ENCODE results near the gene HOXC10. TPM values are rescaled to one million over a fixed set of nuclear protein-coding genes. Genes with fewer than 3 reads are reported as not detected.

Gene HOXC10
- polyA plus RNA-seq, 1 donor (not counting 4 experiments of a cell fraction or from before 2014, with no cell fraction given) = 14.1 TPM

DNA sequence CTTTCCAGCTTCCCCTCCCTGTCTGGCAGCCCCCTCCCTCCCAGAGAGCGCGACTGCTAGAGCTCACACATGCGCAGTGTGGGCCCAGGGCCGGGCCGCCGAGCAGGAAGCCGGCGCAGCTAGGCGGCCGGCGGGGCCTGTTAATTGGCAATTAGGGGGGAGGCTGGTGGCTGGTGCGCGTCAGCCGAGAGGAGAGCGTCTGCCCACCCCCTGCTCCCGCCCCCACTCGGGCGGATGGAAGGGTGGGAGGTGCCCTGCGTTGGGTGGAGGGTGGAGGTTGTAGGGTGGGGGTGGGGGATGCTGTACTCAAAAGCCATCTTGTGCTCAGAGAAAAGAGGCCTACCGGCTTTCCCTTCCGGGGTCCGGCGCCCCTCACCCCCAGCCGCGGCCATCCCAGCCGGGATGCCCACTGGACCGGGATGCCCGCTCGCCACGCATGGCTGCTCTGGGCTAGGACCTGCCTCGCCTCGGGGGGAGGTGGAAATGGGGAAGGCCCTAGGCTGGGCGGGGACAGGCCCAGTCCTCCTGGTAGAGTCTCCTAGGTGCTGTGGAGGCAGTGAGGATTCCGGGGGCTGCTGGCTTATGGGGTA lies 33.0 kb downstream of the HOXC10 start:
- TF ChIP-seq EZH2 (IDR thresholded peaks at IDR 0.05; ENCODE audit: low read length) = no peak
- TF ChIP-seq, protein P1, sequence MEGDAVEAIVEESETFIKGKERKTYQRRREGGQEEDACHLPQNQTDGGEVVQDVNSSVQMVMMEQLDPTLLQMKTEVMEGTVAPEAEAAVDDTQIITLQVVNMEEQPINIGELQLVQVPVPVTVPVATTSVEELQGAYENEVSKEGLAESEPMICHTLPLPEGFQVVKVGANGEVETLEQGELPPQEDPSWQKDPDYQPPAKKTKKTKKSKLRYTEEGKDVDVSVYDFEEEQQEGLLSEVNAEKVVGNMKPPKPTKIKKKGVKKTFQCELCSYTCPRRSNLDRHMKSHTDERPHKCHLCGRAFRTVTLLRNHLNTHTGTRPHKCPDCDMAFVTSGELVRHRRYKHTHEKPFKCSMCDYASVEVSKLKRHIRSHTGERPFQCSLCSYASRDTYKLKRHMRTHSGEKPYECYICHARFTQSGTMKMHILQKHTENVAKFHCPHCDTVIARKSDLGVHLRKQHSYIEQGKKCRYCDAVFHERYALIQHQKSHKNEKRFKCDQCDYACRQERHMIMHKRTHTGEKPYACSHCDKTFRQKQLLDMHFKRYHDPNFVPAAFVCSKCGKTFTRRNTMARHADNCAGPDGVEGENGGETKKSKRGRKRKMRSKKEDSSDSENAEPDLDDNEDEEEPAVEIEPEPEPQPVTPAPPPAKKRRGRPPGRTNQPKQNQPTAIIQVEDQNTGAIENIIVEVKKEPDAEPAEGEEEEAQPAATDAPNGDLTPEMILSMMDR (optimal IDR thresholded peaks at IDR 0.05 in 1 of 3, IDR thresholded peaks at IDR 0.05 in 1 of 3, conservative IDR thresholded peaks at IDR 0.05 in 1 of 3; ENCODE audit: extremely low read depth in 1 of 3, insufficient read depth in 2 of 3, low read length in 3 of 3) = no peak
- no peaks in the 10 kb centered on the region for H3K9me1 ChIP-seq (ENCODE audit: control insufficient read depth, extremely low read depth, insufficient read depth, low read length)
- H3K4me1 ChIP-seq (ENCODE audit: control insufficient read depth, extremely low read depth, insufficient read depth, low read length) = peaks cover 48% of the 10 kb centered on the region
- peaks cover 58% of the 10 kb centered on the region for H3K79me2 ChIP-seq (ENCODE audit: control insufficient read depth, insufficient read depth, low read length)
- peak overlapping the region; percentile 54 for H2AFZ ChIP-seq (ENCODE audit: control insufficient read depth, low read length)
- H3K36me3 ChIP-seq (ENCODE audit: control insufficient read depth in 2 of 2, extremely low read depth in 1 of 2, insufficient read depth in 2 of 2, low read length in 2 of 2) = no peaks in the 10 kb centered on the region
- peak overlapping the region; percentile 98 for H3K4me2 ChIP-seq (ENCODE audit: control insufficient read depth, extremely low read depth, insufficient read depth, low read depth, low read length)
- FAIRE-seq = no peak
- dilution Hi-C loops (cut with MboI; ENCODE audit: extremely low pct_ligation_motif_present, low sequenced_read_pairs) = no loop called here
- H3K27ac ChIP-seq (ENCODE audit: control insufficient read depth, insufficient read depth, low read length) = peak overlapping the region; percentile 98
- peak overlapping the region; percentile 98 for H3K9ac ChIP-seq (ENCODE audit: control insufficient read depth, extremely low read depth, insufficient read depth, low read length)
- no peaks in the 10 kb centered on the region for H3K27me3 ChIP-seq (ENCODE audit: control insufficient read depth, extremely low read depth, insufficient read depth, low read length)
- DNase-seq (ENCODE audit: low read depth, low spot score) = no peak
- H3K4me3 ChIP-seq (ENCODE audit: control insufficient read depth in 2 of 3, extremely low read depth in 1 of 3, insufficient read depth in 2 of 3, low read depth in 1 of 3, low read length in 3 of 3) = peak overlapping the region; percentile 56 to 95 (median 87)
- H3K9me3 ChIP-seq (ENCODE audit: control insufficient read depth, low read depth, low read length) = no peaks in the 10 kb centered on the region
- no peaks in the 10 kb centered on the region for H4K20me1 ChIP-seq (ENCODE audit: control insufficient read depth, extremely low read depth, insufficient read depth, low read length)

DNA sequence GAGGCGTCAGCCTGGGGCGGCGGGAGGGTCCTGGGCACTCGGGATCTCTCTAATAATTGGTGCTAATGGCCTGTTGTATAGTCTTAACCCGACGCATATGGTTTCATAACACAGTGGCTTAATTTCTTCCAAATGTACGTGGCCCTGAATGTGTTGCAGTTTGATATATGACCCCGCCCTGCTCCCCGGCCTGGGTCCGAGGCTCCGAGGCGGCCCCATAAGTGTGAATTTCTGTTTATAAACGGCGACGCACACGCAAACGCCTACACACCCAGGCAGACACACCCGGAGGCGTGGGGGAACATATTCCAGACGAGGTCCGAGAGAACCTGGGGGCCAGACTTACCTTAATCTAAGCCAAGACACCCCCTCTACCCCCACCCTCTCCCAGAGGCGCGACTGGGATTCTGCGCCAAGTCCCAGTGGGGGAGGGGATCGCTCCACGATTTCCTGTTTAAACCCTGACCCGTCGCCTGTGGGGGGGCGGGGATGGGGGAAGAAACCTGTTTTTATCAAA lies 33.6 kb downstream of the HOXC10 start:
- H3K9ac ChIP-seq (ENCODE audit: control insufficient read depth, extremely low read depth, insufficient read depth, low read length) = peak overlapping the region; percentile 98
- peak overlapping the region; percentile 56 to 95 (median 76) for H3K4me3 ChIP-seq (ENCODE audit: control insufficient read depth in 2 of 3, extremely low read depth in 1 of 3, insufficient read depth in 2 of 3, low read depth in 1 of 3, low read length in 3 of 3)
- H3K4me2 ChIP-seq (ENCODE audit: control insufficient read depth, extremely low read depth, insufficient read depth, low read depth, low read length) = peak overlapping the region; percentile 96
- peak overlapping the region; percentile 98 for H3K27ac ChIP-seq (ENCODE audit: control insufficient read depth, insufficient read depth, low read length)
- no peaks in the 10 kb centered on the region for H3K36me3 ChIP-seq (ENCODE audit: control insufficient read depth in 2 of 2, extremely low read depth in 1 of 2, insufficient read depth in 2 of 2, low read length in 2 of 2)
- no peaks in the 10 kb centered on the region for H3K9me3 ChIP-seq (ENCODE audit: control insufficient read depth, low read depth, low read length)
- DNase-seq (ENCODE audit: low read depth, low spot score) (no peak), FAIRE-seq (no peak)
- H3K27me3 ChIP-seq (ENCODE audit: control insufficient read depth, extremely low read depth, insufficient read depth, low read length) = no peaks in the 10 kb centered on the region
- peaks cover 63% of the 10 kb centered on the region for H3K79me2 ChIP-seq (ENCODE audit: control insufficient read depth, insufficient read depth, low read length)
- no peaks in the 10 kb centered on the region for H4K20me1 ChIP-seq (ENCODE audit: control insufficient read depth, extremely low read depth, insufficient read depth, low read length)
- dilution Hi-C loops (cut with MboI; ENCODE audit: extremely low pct_ligation_motif_present, low sequenced_read_pairs) = no loop called here
- no peak for TF ChIP-seq EZH2 (IDR thresholded peaks at IDR 0.05; ENCODE audit: low read length)
- TF ChIP-seq, protein P1 (optimal IDR thresholded peaks at IDR 0.05 in 1 of 3, IDR thresholded peaks at IDR 0.05 in 1 of 3, conservative IDR thresholded peaks at IDR 0.05 in 1 of 3; ENCODE audit: extremely low read depth in 1 of 3, insufficient read depth in 2 of 3, low read length in 3 of 3) = no peak
- peak overlapping the region; percentile 13 for H2AFZ ChIP-seq (ENCODE audit: control insufficient read depth, low read length)
- H3K4me1 ChIP-seq (ENCODE audit: control insufficient read depth, extremely low read depth, insufficient read depth, low read length) = peaks cover 53% of the 10 kb centered on the region
- H3K9me1 ChIP-seq (ENCODE audit: control insufficient read depth, extremely low read depth, insufficient read depth, low read length) = no peaks in the 10 kb centered on the region

All from keratinocyte (primary cell).